Measurements from ENCODE around the gene TBCCD1. TPM values are rescaled to one million over a fixed set of nuclear protein-coding genes. Genes with fewer than 3 reads are reported as not detected.
A peak's percentile ranks its signal among the peaks of the same experiment; 100 is the strongest.

TBCCD1 gene
- polyA plus RNA-seq, 1 donor from 2014 or later: 13.4 TPM

- Histone ChIP-seq H4K20me1 (ENCODE audit: insufficient read depth) (no peaks in the 10 kb centered on the region), H3K9ac (ENCODE audit: low read length) (peak within 1 kb of the TSS; percentile 84), H3K9me2 (ENCODE audit: insufficient read depth, low read length) (no peaks in the 10 kb centered on the region), H3K9me3 (ENCODE audit: low read length) (no peaks in the 10 kb centered on the region), H3K27ac (ENCODE audit: low read length) (peak within 1 kb of the TSS; percentile 81), H3K4me2 (ENCODE audit: low read length) (peak within 1 kb of the TSS; percentile 89), H2AFZ (ENCODE audit: low read depth, low read length) (peak within 1 kb of the TSS; percentile 62), H3K4me3 (ENCODE audit: low read length) (peak within 1 kb of the TSS; percentile 81), H3K79me2 (replicated peaks; ENCODE audit: insufficient read depth, low read length) (peaks cover 15% of the 10 kb centered on the region), H3K27me3 (ENCODE audit: insufficient read depth, low read depth, low read length) (no peaks in the 10 kb centered on the region), H3K36me3 (ENCODE audit: insufficient read depth, low read length) (no peaks in the 10 kb centered on the region), H3F3A (ENCODE audit: insufficient read depth, low read length, poor library complexity, severe bottlenecking) (no peaks in the 10 kb centered on the region)
- TF ChIP-seq POLR2AphosphoS5 (IDR thresholded peaks at IDR 0.05) (peak; percentile 92), EZH2 (IDR thresholded peaks at IDR 0.05; ENCODE audit: borderline replicate concordance, insufficient read depth, low read length, poor library complexity, severe bottlenecking) (no peak), MXI1 (conservative IDR thresholded peaks at IDR 0.05; ENCODE audit: poor library complexity, severe bottlenecking) (peak; percentile 73), RAD21 (conservative IDR thresholded peaks at IDR 0.05) (peak; percentile 50), TAF1 (IDR thresholded peaks at IDR 0.05; ENCODE audit: low read depth) (no peak), CTCF (IDR thresholded peaks at IDR 0.05; ENCODE audit: poor library complexity, severe bottlenecking) (peak; percentile 38), REST (IDR thresholded peaks at IDR 0.05; ENCODE audit: borderline replicate concordance) (no peak), SMC3 (conservative IDR thresholded peaks at IDR 0.05; ENCODE audit: poor library complexity) (peak; percentile 49), EP300 (conservative IDR thresholded peaks at IDR 0.05; ENCODE audit: poor library complexity, severe bottlenecking) (peak; percentile 70)
Observed at GRCh38 chr3:186570096-186570940, 3.2 kb upstream of the TBCCD1 start, which contains the start of gene DNAJB11. Gene DNAJB11, plus strand, starts transcription at chr3:186570720. Its CDS starts 178 bp downstream, at chr3:186570898.

GRCh38 chr3:186569779-186570095 is 2.6 kb upstream of the TBCCD1 start:
- Histone ChIP-seq H3K9me3 (ENCODE audit: low read length) (no peaks in the 10 kb centered on the region), H3K79me2 (replicated peaks; ENCODE audit: insufficient read depth, low read length) (peaks cover 15% of the 10 kb centered on the region), H3F3A (ENCODE audit: insufficient read depth, low read length, poor library complexity, severe bottlenecking) (no peaks in the 10 kb centered on the region), H3K4me2 (ENCODE audit: low read length) (peak overlapping the region; percentile 77), H3K4me3 (ENCODE audit: low read length) (peak overlapping the region; percentile 81), H3K27me3 (ENCODE audit: insufficient read depth, low read depth, low read length) (no peaks in the 10 kb centered on the region), H3K36me3 (ENCODE audit: insufficient read depth, low read length) (no peaks in the 10 kb centered on the region), H4K20me1 (ENCODE audit: insufficient read depth) (no peaks in the 10 kb centered on the region), H3K9ac (ENCODE audit: low read length) (peak overlapping the region; percentile 61), H3K27ac (ENCODE audit: low read length) (peak overlapping the region; percentile 58), H2AFZ (ENCODE audit: low read depth, low read length) (peak overlapping the region; percentile 17), H3K9me2 (ENCODE audit: insufficient read depth, low read length) (no peaks in the 10 kb centered on the region)
- TF ChIP-seq RAD21 (conservative IDR thresholded peaks at IDR 0.05) (no peak), CTCF (IDR thresholded peaks at IDR 0.05; ENCODE audit: poor library complexity, severe bottlenecking) (no peak), MXI1 (conservative IDR thresholded peaks at IDR 0.05; ENCODE audit: poor library complexity, severe bottlenecking) (no peak), REST (IDR thresholded peaks at IDR 0.05; ENCODE audit: borderline replicate concordance) (no peak), POLR2AphosphoS5 (IDR thresholded peaks at IDR 0.05) (no peak), SMC3 (conservative IDR thresholded peaks at IDR 0.05; ENCODE audit: poor library complexity) (no peak), TAF1 (IDR thresholded peaks at IDR 0.05; ENCODE audit: low read depth) (no peak), EZH2 (IDR thresholded peaks at IDR 0.05; ENCODE audit: borderline replicate concordance, insufficient read depth, low read length, poor library complexity, severe bottlenecking) (no peak), EP300 (conservative IDR thresholded peaks at IDR 0.05; ENCODE audit: poor library complexity, severe bottlenecking) (no peak)

Measured in neural cell (in vitro differentiated cells).